Measurements from ENCODE around the gene TSPAN11.

- TF ChIP-seq CTCF (IDR thresholded peaks at IDR 0.05) = no peak
- TF ChIP-seq POLR2A (IDR thresholded peaks at IDR 0.05) = no peak
Observed at GRCh38 chr12:31016057-31016456, 89.5 kb downstream of the TSPAN11 start.

All from ovary (tissue), 3 donors.